GM19467 (cell line): ENCODE measurements around the gene LRBA.
"Not testable (repeated sequence)": the region's sequence is repeated elsewhere in the genome, so short reads cannot be mapped to it uniquely, and the experiment has no call there.

ENCODE experiments used
- ATAC-seq: cut with Tn5 transposase; IDR thresholded peaks from one replicate; pipeline ENCODE4 v1.9.1; 2021; ENCODE audit warnings: mild to moderate bottlenecking, moderate library complexity; ENCODE audit not compliant: unreplicated experiment

LRBA gene

GRCh38 chr4:150389896-150390530 lies 625.1 kb downstream of the LRBA start:
- no peak for ATAC-seq

GRCh38 chr4:150387981-150388380 lies 627.1 kb downstream of the LRBA start:
- no peak for ATAC-seq

GRCh38 chr4:150386415-150386814 lies 628.7 kb downstream of the LRBA start:
- ATAC-seq: not testable (repeated sequence)

GRCh38 chr4:150385606-150386005 lies 629.5 kb downstream of the LRBA start:
- ATAC-seq: no peak

- no peak for ATAC-seq
Measured at GRCh38 chr4:150384249-150384648, 630.8 kb downstream of the LRBA start.

GRCh38 chr4:150382028-150382427 lies 633.1 kb downstream of the LRBA start:
- ATAC-seq: no peak

- ATAC-seq: no peak
Measured at GRCh38 chr4:150381609-150382008, 633.5 kb downstream of the LRBA start.

- no peak for ATAC-seq
Measured at GRCh38 chr4:150381036-150381435, 634.0 kb downstream of the LRBA start.

- ATAC-seq: no peak
Measured at GRCh38 chr4:150379454-150379853, 635.6 kb downstream of the LRBA start.

GRCh38 chr4:150375025-150375424 lies 640.1 kb downstream of the LRBA start:
- ATAC-seq: no peak

- ATAC-seq: no peak
Measured at GRCh38 chr4:150371869-150372268, 643.2 kb downstream of the LRBA start.

GRCh38 chr4:150369434-150370380 lies 645.4 kb downstream of the LRBA start:
- no peak for ATAC-seq

- ATAC-seq: no peak
Measured at GRCh38 chr4:150368667-150369066, 646.4 kb downstream of the LRBA start.

GRCh38 chr4:150367326-150367725 lies 647.8 kb downstream of the LRBA start:
- ATAC-seq: no peak

- ATAC-seq: no peak
Measured at GRCh38 chr4:150366487-150366999, 648.5 kb downstream of the LRBA start.

GRCh38 chr4:150363721-150364688 lies 651.1 kb downstream of the LRBA start:
- ATAC-seq: no peak

- no peak for ATAC-seq
Measured at GRCh38 chr4:150358691-150359090, 656.4 kb downstream of the LRBA start.

GRCh38 chr4:150357829-150358228 lies 657.3 kb downstream of the LRBA start:
- no peak for ATAC-seq

- no peak for ATAC-seq
Measured at GRCh38 chr4:150355858-150356455, 659.1 kb downstream of the LRBA start.

- ATAC-seq: no peak
Measured at GRCh38 chr4:150355418-150355817, 659.7 kb downstream of the LRBA start.
